ENCODE results near the gene COL7A1. TPM values are rescaled to one million over a fixed set of nuclear protein-coding genes. Genes with fewer than 3 reads are reported as not detected.
"Not testable (repeated sequence)": the region's sequence is repeated elsewhere in the genome, so short reads cannot be mapped to it uniquely, and the experiment has no call there.

The COL7A1 gene
- total RNA-seq, 1 donor from 2014 or later: 65.0 TPM

DNA sequence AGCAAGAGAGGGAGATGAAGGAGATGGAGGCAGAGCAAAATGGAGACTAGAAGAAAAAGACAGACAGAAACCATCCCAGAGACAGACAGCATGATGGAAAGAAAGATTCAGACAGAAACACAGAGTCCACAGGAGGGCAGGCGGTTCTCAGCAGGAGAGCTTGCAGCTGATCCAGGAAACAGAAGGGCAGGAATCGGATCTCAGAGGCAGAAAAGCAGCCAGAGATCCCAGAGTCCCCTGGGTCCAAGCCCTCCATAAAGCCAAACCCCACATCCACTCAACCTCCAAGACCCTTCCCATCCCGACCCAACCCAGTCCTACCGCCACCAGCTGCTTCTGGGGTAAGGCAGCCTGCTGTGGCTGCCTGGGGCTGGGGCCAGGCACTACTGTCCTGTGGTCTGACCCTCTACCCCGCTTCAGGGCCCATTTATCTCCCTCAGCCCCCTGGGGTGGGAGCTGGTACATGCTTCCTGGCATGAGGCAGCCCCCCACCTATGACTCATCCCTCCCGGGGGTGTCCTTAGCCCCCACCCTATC is 31.7 kb downstream of the COL7A1 start, which contains the start of gene UCN2:
Gene UCN2 (minus strand): TSS at position 400 of the 537 bp plus-strand sequence. CDS start 657 bp downstream, outside the sequence.
- peak; percentile 21 for DNase-seq (ENCODE audit: low spot score)

DNA sequence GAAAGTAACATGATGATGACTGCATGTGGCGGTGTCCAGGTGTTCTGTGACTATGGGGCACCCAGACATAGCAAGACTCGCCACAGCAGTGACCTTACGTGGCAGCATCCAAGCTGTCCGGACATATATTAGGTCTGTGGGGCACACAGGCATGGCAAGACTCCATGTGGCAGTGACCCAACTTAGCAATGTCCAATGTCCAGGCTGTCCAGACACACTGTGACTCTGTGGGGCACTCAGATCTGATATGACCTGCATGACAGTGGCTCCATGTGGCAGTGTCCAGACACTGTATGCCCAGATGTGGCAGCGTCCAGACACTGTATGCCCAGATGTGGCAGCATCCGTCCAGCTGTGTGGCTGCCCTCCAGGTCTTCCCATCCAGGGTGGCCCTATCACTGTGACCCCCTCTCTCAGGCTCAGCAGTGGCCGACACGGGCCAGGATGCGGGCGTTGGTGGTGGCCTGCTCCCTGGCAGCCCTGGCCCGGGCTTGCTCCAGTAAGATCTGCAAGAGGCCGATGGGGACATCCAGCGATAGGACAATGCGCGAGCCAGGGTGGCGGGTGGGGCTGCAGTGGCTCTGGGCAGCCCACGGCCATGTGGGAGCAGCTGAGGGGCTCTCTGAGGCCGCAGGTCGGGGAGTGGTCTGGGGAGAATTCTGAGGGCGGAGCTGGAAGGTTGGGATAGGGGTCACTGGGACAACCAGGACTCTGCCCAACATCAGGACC is 32.6 kb downstream of the COL7A1 start:
- DNase-seq (ENCODE audit: low spot score): no peak

DNA sequence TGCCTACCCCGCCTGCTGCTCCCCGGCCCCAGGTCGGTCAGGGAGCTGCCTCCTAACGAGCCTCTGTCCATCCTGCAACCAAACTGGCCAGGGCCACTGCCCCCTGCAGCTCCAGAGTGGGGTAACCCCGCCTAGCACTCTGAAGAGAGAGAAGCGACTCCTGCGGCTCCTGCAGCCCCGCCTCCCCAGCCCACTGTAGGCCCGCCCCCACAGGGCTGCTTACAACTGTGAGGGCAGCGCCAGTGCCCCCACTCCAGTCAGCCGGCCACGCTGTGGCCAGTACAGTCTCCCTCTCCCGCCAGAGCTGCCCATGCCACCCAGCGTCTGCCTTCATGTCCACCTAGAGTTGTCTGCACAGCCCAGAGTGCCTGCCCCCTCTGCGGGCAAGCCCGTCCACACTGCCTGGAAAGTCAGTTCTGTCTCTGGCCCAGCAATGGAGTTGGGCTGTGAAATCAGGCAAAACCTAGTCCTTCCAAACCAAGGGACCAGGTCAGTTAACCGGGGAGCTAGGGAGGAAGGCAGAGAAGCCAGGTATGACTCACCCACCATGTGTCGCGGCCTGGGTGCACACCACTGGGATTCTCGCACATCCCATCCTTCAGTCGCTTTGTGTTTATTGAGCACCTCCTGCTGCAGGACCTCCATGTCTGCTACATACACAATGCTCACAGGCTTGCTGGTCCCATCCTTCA is 33.9 kb downstream of the COL7A1 start:
- DNase-seq (ENCODE audit: low spot score): peak; percentile 71

- DNase-seq (ENCODE audit: low spot score): peak; percentile 59
Measured at GRCh38 chr3:48560648-48561018, 34.5 kb downstream of the COL7A1 start.

DNA sequence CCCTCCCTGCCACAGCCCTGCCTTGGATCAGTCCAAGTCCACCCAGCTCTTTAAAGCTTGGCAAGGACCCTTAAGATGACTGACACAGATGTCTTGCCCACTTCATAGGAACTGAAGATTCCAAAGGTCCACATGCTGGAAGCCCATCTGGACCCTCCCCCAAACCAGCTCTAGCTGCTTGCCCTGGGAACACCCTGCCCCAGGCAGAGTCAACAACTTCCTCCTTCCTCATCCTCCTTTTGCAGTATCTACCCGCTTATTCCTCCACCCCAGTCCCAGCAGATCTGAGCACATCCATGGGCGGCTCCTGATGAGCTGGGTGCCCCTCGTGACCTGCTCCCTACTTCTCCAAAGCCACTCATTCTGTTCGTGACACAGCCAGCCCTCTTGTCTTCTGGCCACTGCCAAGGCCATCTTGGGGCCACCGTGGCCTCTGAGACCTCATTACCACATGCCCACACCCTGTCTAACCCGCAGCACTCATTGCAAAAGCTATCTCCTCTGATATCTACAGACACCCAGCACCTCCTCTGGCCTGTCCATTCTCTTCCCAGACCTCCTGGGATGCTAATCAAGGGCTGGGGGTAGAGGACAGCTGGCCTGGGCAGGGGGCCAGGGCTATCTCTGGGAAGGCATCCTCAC is 36.5 kb downstream of the COL7A1 start:
- peak; percentile 22 for DNase-seq (ENCODE audit: low spot score)

DNA sequence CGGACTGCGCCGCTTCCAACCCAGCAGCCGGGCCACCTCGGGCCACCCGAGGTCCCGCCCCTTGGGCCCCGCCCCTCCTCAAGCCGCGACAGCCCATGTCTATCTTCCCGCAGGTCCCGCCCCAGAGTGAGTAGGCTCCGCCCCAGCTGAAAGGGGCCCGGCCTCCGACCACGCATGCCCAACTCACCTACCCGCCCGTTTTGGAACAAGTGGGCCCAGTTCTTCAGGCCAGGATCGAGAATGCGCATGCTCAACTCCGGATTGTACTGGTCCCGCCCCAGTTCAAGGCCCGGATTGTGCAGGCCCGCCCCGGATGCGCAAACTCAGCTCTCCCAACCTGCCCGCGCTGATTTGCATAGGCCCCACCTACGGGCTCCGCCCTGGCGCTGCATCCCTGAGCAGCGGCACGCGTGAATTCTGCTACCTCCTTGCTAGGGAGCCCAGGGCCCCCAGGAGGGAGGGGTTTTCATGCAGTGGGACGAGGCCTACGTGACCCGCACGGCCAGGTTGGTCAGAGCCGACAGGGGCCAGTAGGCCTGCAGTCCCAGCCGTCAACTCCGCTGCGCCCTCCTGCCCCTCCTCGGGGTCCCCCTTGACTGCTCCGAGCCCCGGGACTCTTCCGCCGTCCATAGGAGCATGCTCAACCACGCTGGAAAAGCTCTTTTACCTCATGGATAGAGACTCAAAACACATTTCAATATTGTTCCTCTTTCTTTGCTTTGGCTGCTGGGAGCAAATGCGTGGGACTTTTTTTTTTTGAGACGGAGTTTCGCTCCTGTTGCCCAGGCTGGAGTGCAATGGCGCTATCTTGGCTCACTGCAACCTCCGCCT is 38.1 kb downstream of the COL7A1 start, which contains the start of gene PFKFB4:
Gene PFKFB4 (minus strand): TSS at position 8 of the 831 bp plus-strand sequence. CDS start 26 bp downstream, outside the sequence.
- peak; percentile 100 for DNase-seq (ENCODE audit: low spot score)

- no peak for DNase-seq (ENCODE audit: low spot score)
Measured at GRCh38 chr3:48555949-48556795, 39.0 kb downstream of the COL7A1 start.

DNA sequence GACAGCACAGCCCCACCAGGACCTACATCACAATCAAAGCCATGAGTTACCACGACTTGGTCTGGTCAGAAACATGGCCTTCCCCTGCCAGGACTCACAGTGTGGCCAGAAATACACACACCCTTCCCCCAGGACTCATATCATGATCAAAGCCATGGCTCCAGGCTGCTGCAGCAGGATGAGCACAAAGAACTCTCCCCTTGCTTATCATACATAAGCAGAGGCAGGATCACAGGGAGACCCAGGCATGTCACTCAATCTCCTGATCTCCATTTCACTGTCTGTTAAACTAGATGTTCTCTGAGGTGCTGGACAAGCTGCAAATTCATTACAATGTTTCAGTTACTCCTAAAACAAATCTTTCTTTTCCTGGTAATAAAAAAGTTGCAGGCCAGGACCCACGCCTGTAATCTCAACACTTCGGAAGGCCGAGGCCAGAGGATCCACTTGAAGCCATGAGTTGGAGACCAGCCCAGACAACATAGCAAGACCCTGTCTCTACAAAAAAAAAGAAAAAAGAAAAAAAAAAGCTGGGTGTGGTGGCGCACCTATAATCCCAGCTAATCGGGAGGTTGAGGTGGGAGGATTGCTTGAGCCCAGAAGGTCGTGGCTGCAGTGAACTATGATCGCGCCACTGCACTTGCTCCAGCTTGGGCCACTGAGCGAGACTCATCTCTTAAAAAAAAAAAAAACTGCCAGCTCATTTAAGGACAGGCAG is 39.7 kb downstream of the COL7A1 start:
- DNase-seq (ENCODE audit: low spot score): peak; percentile 54

DNA sequence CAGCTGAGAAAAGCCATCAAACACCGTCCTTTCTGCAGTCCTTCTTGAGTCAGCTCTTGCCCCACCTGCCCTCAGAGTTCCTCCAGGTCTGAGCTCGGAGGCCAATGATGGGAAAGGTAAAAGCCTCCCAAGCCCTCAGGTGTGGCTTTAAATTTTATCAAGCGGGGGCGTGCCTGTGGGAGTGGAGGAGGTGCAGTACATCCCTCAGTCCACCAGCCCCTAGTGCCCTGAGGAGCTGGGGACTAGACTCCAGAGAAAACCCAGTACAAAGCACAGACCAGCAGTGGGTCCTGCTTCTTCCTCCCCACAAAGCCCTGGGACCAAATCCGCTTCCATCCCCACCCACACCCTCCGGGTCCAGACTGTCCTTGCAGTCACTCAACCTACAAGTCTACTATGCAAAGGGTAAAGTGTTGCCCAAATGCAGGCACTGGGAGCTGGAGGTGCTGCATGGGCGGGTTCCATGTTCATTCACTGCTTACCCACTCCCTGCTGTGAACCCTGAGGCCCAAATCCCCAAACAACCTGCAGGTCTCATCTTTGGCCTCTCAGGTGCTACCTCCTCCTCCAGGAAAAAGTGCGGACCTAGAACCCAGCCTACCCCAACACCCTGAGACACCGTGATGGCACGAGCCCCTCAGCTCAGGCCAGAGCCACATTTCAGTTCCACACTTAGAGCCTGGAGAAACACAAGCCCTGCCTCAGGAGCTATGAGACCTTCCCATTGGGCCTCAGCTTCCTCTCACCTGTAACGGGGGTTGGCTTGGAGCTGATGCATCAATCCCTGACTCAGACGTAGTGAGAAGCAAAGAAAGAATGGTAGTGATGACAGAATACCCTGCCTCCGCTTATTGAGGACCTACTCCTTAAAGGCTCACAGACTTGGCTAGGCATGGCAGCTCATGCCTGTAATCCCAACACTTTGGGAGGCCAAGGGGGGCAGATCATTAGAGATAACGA is 41.0 kb downstream of the COL7A1 start:
- no peak for DNase-seq (ENCODE audit: low spot score)

GRCh38 chr3:48553361-48553760 is 41.8 kb downstream of the COL7A1 start:
- no peak for DNase-seq (ENCODE audit: low spot score)

DNA sequence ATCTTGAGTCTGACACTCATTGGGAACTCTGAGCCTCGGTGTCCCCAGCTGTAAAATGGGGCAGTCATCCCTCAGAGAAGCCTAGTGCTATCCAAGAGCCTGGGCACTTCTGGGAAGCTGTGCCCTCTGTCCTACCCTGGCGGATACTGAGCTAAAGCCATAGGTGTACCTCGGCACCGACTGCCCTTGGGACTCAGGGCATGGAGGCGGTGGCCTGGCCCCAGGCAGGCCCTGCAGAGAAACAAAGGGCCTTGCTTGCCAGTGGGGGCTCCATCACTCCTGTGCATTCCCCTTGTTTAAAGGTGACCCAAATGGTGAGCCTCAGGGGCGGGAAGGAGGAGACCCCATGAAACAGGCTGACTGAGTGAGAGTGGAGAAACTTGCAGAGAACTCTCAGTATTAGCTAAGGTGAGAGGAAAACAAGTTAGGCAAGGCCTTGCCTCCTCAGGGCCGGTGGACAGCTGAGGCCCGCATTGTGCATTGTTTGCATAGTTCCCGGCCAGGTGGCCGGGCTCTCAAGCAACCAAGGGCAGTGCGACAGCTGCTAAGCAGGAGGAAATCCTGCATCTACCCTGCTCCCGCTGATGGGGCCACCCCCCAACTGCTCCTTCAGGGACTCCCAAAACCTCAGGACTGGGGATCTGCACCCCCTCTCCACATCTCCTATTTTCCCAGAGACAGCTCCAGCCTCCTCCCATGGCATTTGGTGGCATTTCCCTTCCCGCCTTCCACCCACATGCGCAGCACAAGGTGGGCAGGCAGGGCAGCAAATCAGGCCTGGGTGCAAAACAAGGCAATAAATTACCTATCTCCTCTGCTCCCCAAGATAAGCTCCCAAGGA is 42.8 kb downstream of the COL7A1 start:
- no peak for DNase-seq (ENCODE audit: low spot score)

DNA sequence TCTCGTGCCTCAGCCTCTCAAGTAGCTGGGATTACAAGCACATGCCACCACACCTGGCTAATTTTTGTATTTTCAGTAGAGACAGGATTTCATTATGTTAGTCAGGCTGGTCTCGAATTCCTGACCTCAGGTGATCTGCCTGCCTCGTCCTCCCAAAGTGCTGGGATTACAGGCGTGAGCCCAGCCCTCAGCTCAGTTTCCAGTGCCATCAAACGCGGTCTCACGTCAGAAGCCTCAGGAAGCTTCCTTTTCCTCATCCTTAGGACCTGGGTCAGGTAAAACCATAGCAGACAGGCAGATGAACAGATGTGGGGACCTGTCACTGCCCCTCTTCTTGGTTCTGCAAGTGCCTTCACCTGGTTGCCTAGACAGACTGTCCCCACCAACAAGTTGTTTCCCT is 43.5 kb downstream of the COL7A1 start:
- not testable (repeated sequence) for DNase-seq (ENCODE audit: low spot score)

DNA sequence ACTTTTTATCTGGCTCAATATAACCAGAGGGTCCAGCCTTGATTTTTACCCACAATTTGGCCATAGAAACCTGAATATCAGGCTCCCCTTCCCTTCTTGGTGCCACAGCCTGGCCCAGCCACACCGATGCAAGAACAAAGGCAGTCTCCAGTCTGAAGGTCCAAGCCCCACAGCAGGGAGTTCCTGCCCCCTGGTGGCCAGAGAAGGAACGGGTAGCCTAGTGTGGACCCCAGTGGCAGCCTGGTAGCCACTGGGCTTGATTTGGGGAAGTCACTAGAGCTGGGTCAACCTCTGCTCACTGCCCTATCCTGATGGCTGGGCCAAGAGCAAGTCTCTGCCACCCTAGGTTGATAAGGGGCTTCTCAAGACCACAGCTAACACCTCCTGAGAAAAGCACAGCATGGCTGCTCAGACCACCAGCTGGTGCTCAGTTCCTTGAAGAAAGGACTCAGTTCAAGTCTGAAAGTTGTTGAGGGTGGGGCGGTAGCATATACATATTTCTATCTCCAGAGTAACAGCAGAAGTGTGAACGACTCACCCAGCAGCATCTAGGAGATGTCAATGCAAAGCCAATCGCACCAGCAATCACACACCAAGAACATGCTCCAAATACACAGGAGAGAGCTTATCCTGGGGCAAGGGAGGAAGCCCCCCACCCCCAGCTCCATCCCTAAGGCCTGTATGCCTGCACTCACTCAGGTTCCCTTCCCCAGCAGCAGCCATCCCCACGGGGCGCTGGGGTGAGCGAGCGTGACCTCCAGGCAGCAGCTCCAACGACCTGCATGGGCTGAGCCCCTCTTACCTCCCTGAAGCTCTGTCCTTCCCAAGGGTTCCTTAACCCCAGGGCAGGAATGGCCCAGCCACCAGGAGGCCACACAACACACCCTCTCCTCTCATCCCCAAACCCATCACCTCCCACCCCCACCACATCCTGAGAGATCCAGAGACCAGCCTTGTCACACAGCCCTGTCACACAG is 46.1 kb downstream of the COL7A1 start:
- DNase-seq (ENCODE audit: low spot score): peak; percentile 80

GRCh38 chr3:48548126-48548525 is 47.0 kb downstream of the COL7A1 start:
- peak; percentile 23 for DNase-seq (ENCODE audit: low spot score)

GRCh38 chr3:48546203-48546829 is 48.8 kb downstream of the COL7A1 start:
- DNase-seq (ENCODE audit: low spot score): no peak

- no peak for DNase-seq (ENCODE audit: low spot score)
Measured at GRCh38 chr3:48544141-48544540, 51.0 kb downstream of the COL7A1 start.
